ENCODE results near the gene RGL2. TPM values are rescaled to one million over a fixed set of nuclear protein-coding genes. Genes with fewer than 3 reads are reported as not detected.

The RGL2 gene
- total RNA-seq, 2 donors from 2014 or later = 85.6 to 98.0 TPM

- H3K9me3 Mint-ChIP-seq = no peaks in the 10 kb centered on the region
- H3K27me3 Mint-ChIP-seq (ENCODE audit: insufficient read depth) = no peaks in the 10 kb centered on the region
- no peaks in the 10 kb centered on the region for H3K27me3 ChIP-seq (ENCODE audit: control insufficient read depth, insufficient read depth, low read length, poor library complexity, severe bottlenecking)
- peak overlapping the region; percentile 30 for H3K27ac Mint-ChIP-seq
- no peaks in the 10 kb centered on the region for H3K4me1 ChIP-seq (ENCODE audit: control insufficient read depth, insufficient read depth, low read length)
- H3K4me3 ChIP-seq (ENCODE audit: low read length) = no peak overlapping the region
- no peak overlapping the region for H3K27ac ChIP-seq (ENCODE audit: low read depth, low read length)
- TF ChIP-seq CTCF (conservative IDR thresholded peaks at IDR 0.05) = no peak
- no peak for DNase-seq
- no peak overlapping the region for H3K9ac ChIP-seq (ENCODE audit: extremely low read depth, low read length, poor library complexity, severe bottlenecking)
- 91 to 97% methylated on average over 3 to 6 of the region's 6 CpGs for WGBS, 2 experiments (ENCODE audit: insufficient coverage in 1 of 2, insufficient read length in 1 of 2)
- H3K4me3 Mint-ChIP-seq = no peak overlapping the region
- H3K9me3 ChIP-seq (ENCODE audit: control insufficient read depth, low read length) = no peaks in the 10 kb centered on the region
- H3K36me3 ChIP-seq (ENCODE audit: control insufficient read depth, insufficient read depth, low read length) = peaks cover 57% of the 10 kb centered on the region
- H3K4me1 Mint-ChIP-seq = peaks cover 18% of the 10 kb centered on the region
- H3K36me3 Mint-ChIP-seq (ENCODE audit: low read depth) = peaks cover 35% of the 10 kb centered on the region
Measured at GRCh38 chr6:33280539-33280938, 18.2 kb downstream of the RGL2 start.

- peaks cover 40% of the 10 kb centered on the region for H3K36me3 Mint-ChIP-seq (ENCODE audit: low read depth)
- H3K4me1 Mint-ChIP-seq = peaks cover 21% of the 10 kb centered on the region
- no peak overlapping the region for H3K9ac ChIP-seq (ENCODE audit: extremely low read depth, low read length, poor library complexity, severe bottlenecking)
- no peak overlapping the region for H3K27ac ChIP-seq (ENCODE audit: low read depth, low read length)
- peak; percentile 90 for TF ChIP-seq CTCF (conservative IDR thresholded peaks at IDR 0.05)
- 82% methylated on average over 5 of the region's 5 CpGs; no CpG with 5 or more reads in 1 of the 2 experiments for WGBS, 2 experiments (ENCODE audit: insufficient coverage in 1 of 2, insufficient read length in 1 of 2)
- no peaks in the 10 kb centered on the region for H3K27me3 Mint-ChIP-seq (ENCODE audit: insufficient read depth)
- H3K4me3 ChIP-seq (ENCODE audit: low read length) = no peak overlapping the region
- no peaks in the 10 kb centered on the region for H3K9me3 ChIP-seq (ENCODE audit: control insufficient read depth, low read length)
- DNase-seq = peak; percentile 91
- H3K9me3 Mint-ChIP-seq = no peaks in the 10 kb centered on the region
- no peaks in the 10 kb centered on the region for H3K4me1 ChIP-seq (ENCODE audit: control insufficient read depth, insufficient read depth, low read length)
- H3K27me3 ChIP-seq (ENCODE audit: control insufficient read depth, insufficient read depth, low read length, poor library complexity, severe bottlenecking) = no peaks in the 10 kb centered on the region
- H3K27ac Mint-ChIP-seq = peak overlapping the region; percentile 52
- H3K36me3 ChIP-seq (ENCODE audit: control insufficient read depth, insufficient read depth, low read length) = peaks cover 59% of the 10 kb centered on the region
- H3K4me3 Mint-ChIP-seq = no peak overlapping the region
Measured at GRCh38 chr6:33279971-33280511, 18.7 kb downstream of the RGL2 start.

GRCh38 chr6:33279257-33279695, 19.5 kb downstream of the RGL2 start:
- Histone ChIP-seq H3K27me3 (ENCODE audit: control insufficient read depth, insufficient read depth, low read length, poor library complexity, severe bottlenecking) (no peaks in the 10 kb centered on the region), H3K27ac (ENCODE audit: low read depth, low read length) (no peak overlapping the region), H3K9me3 (ENCODE audit: control insufficient read depth, low read length) (no peaks in the 10 kb centered on the region), H3K36me3 (ENCODE audit: control insufficient read depth, insufficient read depth, low read length) (peaks cover 59% of the 10 kb centered on the region), H3K9ac (ENCODE audit: extremely low read depth, low read length, poor library complexity, severe bottlenecking) (no peak overlapping the region), H3K4me3 (ENCODE audit: low read length) (no peak overlapping the region), H3K4me1 (ENCODE audit: control insufficient read depth, insufficient read depth, low read length) (no peaks in the 10 kb centered on the region)
- Mint-ChIP-seq H3K27me3 (ENCODE audit: insufficient read depth) (no peaks in the 10 kb centered on the region), H3K4me1 (peaks cover 29% of the 10 kb centered on the region), H3K4me3 (no peak overlapping the region), H3K9me3 (no peaks in the 10 kb centered on the region), H3K27ac (no peak overlapping the region), H3K36me3 (ENCODE audit: low read depth) (peaks cover 44% of the 10 kb centered on the region)
- 92 to 95% methylated on average over 7 to 13 of the region's 13 CpGs for WGBS, 2 experiments (ENCODE audit: insufficient coverage in 1 of 2, insufficient read length in 1 of 2)
- no peak for DNase-seq
- TF ChIP-seq CTCF (conservative IDR thresholded peaks at IDR 0.05) = no peak

All from endodermal cell (in vitro differentiated cells).